PFSK-1 (cell line): ENCODE results near the gene PCSK5.

Experiments used
- FOXP2 ChIP-seq: optimal IDR thresholded peaks from 2 replicates; pipeline ENCODE3; 2011; ENCODE audit warnings: borderline replicate concordance, control low read depth, inconsistent platforms; ENCODE audit not compliant: insufficient read depth; ENCODE audit errors: extremely low read length, extremely low read depth
- POLR2AphosphoS5 ChIP-seq: IDR thresholded peaks from 2 replicates; pipeline ENCODE4 v1.6.1; 2012; ENCODE audit warnings: low read depth, mild to moderate bottlenecking, control low read depth, low read length, moderate library complexity
- SIN3A ChIP-seq: IDR thresholded peaks from 2 replicates; pipeline ENCODE4 v1.6.1; 2012; ENCODE audit warnings: mild to moderate bottlenecking, low read length, moderate library complexity, borderline replicate concordance; ENCODE audit not compliant: insufficient read depth
- TAF1 ChIP-seq: IDR thresholded peaks from 2 replicates; pipeline ENCODE4 v1.6.1; 2012; ENCODE audit warnings: low read length, control low read depth, borderline replicate concordance; ENCODE audit not compliant: insufficient read depth
- TF ChIP-seq, protein P1 (sequence below), 2 experiments: IDR thresholded peaks; 2 replicates each; pipeline versions ENCODE4 v1.6.1 to v1.8.0; 2011 to 2012; ENCODE audit warnings: low read depth in 2 of 2, low read length in 2 of 2, control low read depth in 1 of 2, inconsistent platforms in 1 of 2, mild to moderate bottlenecking in 1 of 2, moderate library complexity in 1 of 2; ENCODE audit not compliant: insufficient read depth in 1 of 2

PCSK5 gene

DNA sequence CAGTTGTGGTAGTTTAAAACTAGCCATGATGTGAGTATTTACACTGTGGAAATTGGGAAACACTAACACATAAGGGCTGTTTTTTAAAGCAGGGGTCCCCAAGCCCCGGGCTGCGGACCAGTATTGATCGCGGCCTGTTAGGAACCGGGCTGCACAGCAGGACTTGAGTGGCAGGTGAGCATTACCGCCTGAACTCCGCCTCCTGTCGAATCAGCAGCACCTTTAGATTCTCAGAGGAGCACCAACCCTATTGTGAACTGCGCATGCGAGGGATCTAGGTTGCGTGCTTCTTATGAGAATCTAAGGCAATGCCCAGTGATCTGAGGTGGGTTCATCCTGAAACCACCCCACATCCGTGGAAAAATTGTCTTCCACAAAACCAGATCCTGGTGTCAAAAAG is 127.8 kb downstream of the PCSK5 start:
- no peak for TF ChIP-seq FOXP2
- TF ChIP-seq, protein P1, sequence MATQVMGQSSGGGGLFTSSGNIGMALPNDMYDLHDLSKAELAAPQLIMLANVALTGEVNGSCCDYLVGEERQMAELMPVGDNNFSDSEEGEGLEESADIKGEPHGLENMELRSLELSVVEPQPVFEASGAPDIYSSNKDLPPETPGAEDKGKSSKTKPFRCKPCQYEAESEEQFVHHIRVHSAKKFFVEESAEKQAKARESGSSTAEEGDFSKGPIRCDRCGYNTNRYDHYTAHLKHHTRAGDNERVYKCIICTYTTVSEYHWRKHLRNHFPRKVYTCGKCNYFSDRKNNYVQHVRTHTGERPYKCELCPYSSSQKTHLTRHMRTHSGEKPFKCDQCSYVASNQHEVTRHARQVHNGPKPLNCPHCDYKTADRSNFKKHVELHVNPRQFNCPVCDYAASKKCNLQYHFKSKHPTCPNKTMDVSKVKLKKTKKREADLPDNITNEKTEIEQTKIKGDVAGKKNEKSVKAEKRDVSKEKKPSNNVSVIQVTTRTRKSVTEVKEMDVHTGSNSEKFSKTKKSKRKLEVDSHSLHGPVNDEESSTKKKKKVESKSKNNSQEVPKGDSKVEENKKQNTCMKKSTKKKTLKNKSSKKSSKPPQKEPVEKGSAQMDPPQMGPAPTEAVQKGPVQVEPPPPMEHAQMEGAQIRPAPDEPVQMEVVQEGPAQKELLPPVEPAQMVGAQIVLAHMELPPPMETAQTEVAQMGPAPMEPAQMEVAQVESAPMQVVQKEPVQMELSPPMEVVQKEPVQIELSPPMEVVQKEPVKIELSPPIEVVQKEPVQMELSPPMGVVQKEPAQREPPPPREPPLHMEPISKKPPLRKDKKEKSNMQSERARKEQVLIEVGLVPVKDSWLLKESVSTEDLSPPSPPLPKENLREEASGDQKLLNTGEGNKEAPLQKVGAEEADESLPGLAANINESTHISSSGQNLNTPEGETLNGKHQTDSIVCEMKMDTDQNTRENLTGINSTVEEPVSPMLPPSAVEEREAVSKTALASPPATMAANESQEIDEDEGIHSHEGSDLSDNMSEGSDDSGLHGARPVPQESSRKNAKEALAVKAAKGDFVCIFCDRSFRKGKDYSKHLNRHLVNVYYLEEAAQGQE (IDR thresholded peaks at IDR 0.05; ENCODE audit: insufficient read depth in 1 of 2, low read depth in 2 of 2, low read length in 2 of 2) = no peak
- TF ChIP-seq TAF1 = no peak
- no peak for TF ChIP-seq SIN3A
- no peak for TF ChIP-seq POLR2AphosphoS5

DNA sequence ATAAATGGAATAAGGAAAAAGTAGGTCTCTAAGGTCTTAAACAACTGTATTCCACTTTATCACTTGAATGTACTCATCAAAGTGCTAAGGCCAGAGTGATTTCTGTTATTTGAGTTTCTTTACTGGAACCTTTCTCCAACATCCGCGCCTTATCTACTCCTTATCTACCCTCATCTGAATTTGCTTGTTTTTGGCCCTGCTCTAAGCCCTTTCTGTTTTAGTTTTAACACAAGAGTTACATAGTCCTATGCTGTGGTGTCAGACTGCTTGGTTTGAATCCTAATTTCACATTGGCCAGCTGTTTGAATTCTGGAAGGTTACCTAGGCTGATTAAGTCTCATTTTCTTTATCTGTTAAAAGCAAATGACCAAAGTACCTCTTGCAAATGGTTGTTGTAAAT is 128.3 kb downstream of the PCSK5 start:
- no peak for TF ChIP-seq SIN3A
- no peak for TF ChIP-seq TAF1
- TF ChIP-seq FOXP2 = no peak
- no peak for TF ChIP-seq POLR2AphosphoS5
- TF ChIP-seq, protein P1 (IDR thresholded peaks at IDR 0.05; ENCODE audit: insufficient read depth in 1 of 2, low read depth in 2 of 2, low read length in 2 of 2) = no peak

DNA sequence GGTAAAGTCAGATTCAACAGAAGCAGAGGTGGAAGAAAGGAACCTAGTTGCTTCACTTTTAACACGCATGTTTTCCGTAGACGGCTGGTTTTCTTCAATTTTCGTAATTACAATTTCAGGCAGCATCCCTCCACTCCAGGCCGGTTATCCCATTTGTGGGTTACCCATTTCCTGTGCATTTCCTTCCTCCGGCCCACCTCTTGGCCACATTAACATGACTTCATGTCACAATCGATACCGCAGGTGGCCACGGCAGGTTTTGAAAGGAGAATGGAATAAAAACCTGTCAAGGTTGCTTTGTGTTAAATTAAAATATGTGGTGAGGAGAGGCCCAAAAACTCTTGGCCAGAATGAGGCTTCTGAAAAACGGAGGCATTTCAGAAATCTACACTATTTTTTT is 130.2 kb downstream of the PCSK5 start:
- TF ChIP-seq POLR2AphosphoS5 (no peak), FOXP2 (no peak), SIN3A (no peak), TAF1 (no peak)
- TF ChIP-seq, protein P1 (IDR thresholded peaks at IDR 0.05; ENCODE audit: insufficient read depth in 1 of 2, low read depth in 2 of 2, low read length in 2 of 2) = no peak

DNA sequence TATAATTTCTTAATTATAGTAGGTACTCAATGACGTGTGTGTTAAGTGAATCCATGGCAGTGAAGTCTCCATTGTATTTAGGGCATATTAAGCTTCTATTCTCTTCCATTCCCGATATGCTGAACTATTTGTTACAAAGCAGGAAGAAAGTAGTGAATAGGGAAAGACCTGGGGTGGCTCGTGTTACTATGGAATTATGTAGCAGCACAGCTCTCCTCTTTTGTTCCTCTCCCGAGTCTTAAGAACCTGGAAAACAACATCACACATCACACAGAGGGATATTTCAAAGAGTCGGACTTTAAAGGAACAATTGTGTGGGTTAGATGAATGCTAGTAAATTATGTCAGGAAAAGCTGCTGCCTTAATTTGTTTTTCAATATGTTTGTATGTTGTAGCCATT is 131.8 kb downstream of the PCSK5 start:
- no peak for TF ChIP-seq FOXP2
- no peak for TF ChIP-seq POLR2AphosphoS5
- no peak for TF ChIP-seq SIN3A
- TF ChIP-seq, protein P1 (IDR thresholded peaks at IDR 0.05; ENCODE audit: insufficient read depth in 1 of 2, low read depth in 2 of 2, low read length in 2 of 2) = no peak
- TF ChIP-seq TAF1 = no peak

DNA sequence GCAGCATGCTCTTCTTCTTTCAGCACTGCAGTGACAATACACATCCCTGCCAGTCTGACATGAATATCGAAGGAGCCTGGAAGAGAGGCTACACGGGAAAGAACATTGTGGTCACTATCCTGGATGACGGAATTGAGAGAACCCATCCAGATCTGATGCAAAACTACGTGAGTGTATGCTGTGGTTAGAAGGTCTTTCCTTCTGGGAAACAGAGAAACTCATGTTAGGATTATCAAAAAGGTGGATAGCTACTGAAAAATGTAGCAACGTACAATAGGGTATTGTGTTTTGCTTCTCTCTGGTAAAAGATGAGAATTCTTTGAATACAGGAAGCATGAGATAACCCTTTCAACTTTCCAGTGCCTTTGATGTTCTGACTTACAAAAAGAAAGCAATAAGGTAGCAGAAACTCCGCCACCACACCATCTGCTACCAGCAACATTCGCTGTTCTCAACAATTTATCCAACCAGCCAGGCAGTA is 133.3 kb downstream of the PCSK5 start:
- TF ChIP-seq POLR2AphosphoS5 = no peak
- no peak for TF ChIP-seq TAF1
- TF ChIP-seq FOXP2 = no peak
